CD4-positive, alpha-beta T cell treated with Interleukin-4 for 4 hours (primary cell): Measurements from ENCODE around the gene CAPN9.
A peak's percentile ranks its signal among the peaks of the same experiment; 100 is the strongest.
"Not testable (repeated sequence)": the region's sequence is repeated elsewhere in the genome, so short reads cannot be mapped to it uniquely, and the experiment has no call there.

Experiments used
- DNase-seq: peaks from one replicate; pipeline ENCODE4 v3.0.0-alpha.2; 2020

CAPN9 gene

GRCh38 chr1:230749635-230750034 lies 2.4 kb downstream of the CAPN9 start:
- DNase-seq, result no peak

GRCh38 chr1:230750576-230750975 lies 3.4 kb downstream of the CAPN9 start:
- no peak for DNase-seq

GRCh38 chr1:230750986-230751625 lies 3.9 kb downstream of the CAPN9 start:
- DNase-seq, result no peak

GRCh38 chr1:230752407-230752806 lies 5.2 kb downstream of the CAPN9 start:
- no peak for DNase-seq

- no peak for DNase-seq
Observed at GRCh38 chr1:230753191-230753585, 6.0 kb downstream of the CAPN9 start.

- peak; percentile 6 for DNase-seq
Observed at GRCh38 chr1:230753586-230754251, 6.5 kb downstream of the CAPN9 start.

GRCh38 chr1:230754796-230755195 lies 7.6 kb downstream of the CAPN9 start:
- DNase-seq, result no peak

- no peak for DNase-seq
Observed at GRCh38 chr1:230757856-230758708, 10.9 kb downstream of the CAPN9 start.

GRCh38 chr1:230758709-230759368 lies 11.7 kb downstream of the CAPN9 start:
- no peak for DNase-seq

GRCh38 chr1:230759369-230760065 lies 12.3 kb downstream of the CAPN9 start:
- DNase-seq, result no peak

- DNase-seq, result no peak
Observed at GRCh38 chr1:230760360-230760827, 13.2 kb downstream of the CAPN9 start.

- no peak for DNase-seq
Observed at GRCh38 chr1:230761443-230762167, 14.4 kb downstream of the CAPN9 start.

- no peak for DNase-seq
Observed at GRCh38 chr1:230763927-230764591, 16.9 kb downstream of the CAPN9 start.

GRCh38 chr1:230766318-230766717 lies 19.1 kb downstream of the CAPN9 start:
- DNase-seq, result no peak

GRCh38 chr1:230767859-230768612 lies 20.8 kb downstream of the CAPN9 start:
- not testable (repeated sequence) for DNase-seq

- no peak for DNase-seq
Observed at GRCh38 chr1:230768903-230769570, 21.8 kb downstream of the CAPN9 start.

GRCh38 chr1:230770317-230770716 lies 23.1 kb downstream of the CAPN9 start:
- DNase-seq, result no peak

- no peak for DNase-seq
Observed at GRCh38 chr1:230771773-230772354, 24.7 kb downstream of the CAPN9 start.
